Colon (tissue), 2 donors: ENCODE data around the gene C18orf63.

Source experiments
- FAIRE-seq: peaks from 2 replicates; lab custom pipeline; 2012; peaks lifted over from hg19 to GRCh38; lab: Jason Lieb, UNC
- donor health status: control.
- donor health status: control.

Gene C18orf63

DNA sequence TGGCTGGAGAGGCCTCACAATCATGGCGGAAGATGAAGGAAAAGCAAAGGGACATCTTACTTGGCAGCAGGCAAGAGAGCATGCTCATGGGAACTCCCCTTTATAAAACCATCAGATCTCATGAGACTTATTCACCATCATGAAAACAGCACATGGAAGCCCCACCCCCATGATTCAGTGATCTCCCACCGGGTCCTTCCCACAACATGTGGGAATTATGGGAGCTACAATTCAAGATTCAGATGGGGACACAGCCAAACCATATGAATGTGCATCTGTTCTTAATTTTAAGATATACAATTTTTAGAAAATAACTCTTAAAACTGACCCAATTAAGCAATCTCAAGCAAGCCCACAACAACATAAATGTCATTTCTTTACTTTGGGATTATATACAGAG, 12.6 kb downstream of the C18orf63 start:
- FAIRE-seq, result no peak

DNA sequence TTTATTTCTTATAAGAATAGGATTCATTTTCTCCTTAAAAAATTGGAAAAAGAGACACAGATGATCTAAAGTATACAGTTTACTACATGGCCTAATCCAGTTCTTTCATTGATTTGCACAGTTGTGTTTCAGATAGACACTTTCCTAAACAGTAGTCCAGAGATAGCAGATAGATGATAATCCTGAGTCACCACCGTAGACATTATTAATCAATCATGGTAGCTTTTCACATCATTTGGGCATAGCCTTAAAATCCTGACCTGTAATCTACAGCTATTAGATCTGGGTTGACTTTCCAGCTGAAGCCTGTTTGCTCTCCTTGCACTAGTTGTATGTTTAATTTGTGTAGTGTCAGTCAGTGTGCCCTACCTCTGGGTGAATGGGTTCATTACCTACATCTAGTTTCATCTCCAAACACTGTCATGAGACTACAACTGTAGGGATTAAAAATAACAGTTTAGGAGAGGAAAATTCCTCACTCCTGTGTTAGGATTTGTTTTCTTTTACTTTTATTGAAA, 14.1 kb downstream of the C18orf63 start:
- FAIRE-seq, result no peak

DNA sequence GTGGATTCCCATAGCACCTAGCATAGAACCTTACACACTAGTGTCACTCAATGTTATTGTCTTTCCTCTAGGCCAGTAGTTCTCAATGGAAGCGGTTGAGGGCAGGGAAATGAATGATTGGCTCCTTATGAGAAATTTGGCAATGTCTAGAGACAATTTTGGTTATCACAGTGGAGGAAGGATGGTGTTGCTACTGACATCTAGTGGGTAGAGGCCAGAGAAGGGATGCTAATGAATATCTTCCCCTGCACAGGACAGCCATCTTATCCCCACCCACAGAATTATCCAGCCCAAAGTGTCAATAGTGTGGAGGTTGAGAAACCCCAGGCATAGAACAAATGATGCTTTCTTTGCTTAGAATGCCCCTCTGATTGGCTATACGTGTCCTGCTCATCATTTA, 15.8 kb downstream of the C18orf63 start:
- no peak for FAIRE-seq

DNA sequence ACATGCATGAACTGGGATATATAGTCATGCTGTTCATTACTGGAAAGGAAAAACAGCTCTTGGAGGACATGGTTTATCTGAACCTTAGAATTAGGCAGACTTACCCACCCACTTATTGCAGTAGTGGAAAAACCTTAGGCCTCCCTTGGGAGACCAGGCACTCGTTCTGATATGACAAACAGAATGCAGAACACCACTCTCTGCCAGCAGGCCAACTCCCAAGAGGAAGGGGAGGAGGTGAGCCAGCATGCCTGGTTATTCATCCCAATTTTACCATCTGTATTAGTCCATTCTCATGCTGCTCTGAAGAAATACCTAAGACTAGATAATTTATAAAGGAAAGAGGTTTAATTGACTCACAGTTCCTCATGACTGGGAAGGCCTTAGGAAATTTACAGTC, 17.5 kb downstream of the C18orf63 start:
- no peak for FAIRE-seq

DNA sequence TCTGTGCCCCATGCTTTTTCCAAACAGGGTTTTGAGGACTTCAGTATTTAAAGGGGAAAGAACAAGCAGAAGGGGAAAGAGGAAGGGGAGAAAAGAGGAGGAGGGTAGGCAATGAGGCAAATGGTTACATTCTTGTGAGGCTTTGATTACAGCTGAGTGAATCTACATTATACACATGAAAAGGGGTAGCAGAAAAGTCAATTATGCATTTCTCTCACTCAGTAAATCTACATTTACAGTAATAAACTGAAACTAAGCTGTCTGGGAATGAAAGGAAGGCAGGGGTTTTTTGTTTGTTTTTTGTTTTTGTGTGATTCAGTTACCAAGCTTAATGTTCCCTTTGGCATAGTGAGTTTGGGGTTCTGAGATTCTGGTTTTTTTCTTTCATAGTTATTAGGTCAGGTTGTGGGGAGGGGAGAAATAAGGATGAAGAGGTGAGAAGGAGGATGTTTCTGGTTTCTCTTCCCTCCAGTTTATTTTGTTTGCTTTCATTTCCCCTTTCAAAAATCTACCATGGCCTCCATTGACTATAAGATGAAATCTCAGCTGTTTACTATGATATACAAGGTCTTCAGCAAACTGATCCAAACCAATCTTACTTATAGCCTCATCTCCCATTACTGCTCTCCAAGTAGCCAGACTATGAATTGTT, 18.7 kb downstream of the C18orf63 start:
- FAIRE-seq, result no peak

DNA sequence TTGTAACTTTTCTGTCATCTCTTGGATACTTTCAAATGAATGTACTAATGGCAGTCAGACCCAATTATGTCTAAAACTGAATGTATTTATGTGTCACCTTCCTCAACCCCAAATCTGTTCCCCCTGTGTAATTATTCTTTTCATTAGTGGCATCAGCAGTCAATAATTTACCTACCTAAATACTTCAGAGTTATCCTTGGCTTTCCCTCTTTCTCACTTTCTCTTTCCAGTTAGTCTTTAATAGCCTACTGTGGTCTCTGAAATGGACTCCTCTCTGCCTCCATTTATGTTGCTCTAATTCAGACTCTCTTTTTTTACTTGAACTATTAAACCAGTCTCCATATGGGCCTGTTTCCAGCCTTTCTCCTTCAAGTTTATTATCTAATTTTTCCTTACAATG, 21.0 kb downstream of the C18orf63 start:
- no peak for FAIRE-seq

DNA sequence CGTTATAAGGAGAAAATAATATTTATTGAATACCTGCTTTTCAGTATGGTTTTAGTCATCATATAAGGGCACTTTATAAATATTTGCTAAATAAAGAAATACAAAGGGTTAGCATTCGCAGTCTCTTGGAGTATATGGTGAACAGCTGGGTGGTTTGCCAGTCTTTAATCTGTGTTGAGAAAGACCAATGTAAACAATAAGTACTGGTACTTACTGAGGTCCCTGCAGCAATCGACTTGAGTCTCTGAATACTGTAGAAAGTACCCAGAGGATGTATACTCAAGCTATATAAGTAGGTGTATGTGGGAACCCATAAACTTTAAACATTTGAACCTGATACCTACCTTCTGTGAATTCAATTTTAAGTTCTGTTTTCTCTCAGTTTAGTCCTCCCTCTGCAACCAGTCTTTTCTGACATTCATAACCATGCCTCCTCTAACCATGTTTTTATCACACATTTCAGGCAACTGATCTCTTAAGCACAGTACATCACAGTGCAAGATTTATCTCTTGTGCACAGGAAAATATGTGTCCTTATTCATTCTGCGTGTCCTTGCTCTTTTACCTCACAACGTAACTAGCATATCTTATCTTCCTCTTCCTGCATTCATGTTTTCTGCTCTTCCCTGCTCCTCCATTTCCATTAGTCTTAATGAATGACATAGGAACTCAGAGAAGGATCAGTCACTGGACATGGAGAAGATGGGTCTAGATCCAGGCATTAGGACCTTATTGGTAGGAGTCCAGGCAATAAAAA, 21.7 kb downstream of the C18orf63 start:
- FAIRE-seq, result no peak

DNA sequence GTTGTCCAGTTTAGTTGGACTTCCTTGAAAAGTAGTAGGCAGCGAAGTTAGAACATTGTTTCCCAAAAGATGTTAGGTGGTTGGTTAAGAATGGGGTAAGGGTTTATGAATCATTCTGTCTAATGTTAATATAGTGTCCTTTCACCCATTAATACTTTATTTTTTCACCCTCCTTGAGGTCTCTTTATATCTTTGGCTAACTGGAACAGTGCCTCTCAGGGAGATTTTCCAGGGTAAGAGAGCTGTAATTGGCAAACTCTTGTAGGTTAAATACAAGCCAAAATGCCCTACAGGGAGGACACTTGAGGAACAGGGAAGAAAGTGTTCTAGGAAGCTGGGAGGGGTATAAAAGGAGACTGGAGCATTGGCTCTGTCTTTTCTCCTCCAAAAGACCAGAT, 22.3 kb downstream of the C18orf63 start:
- FAIRE-seq, result no peak

DNA sequence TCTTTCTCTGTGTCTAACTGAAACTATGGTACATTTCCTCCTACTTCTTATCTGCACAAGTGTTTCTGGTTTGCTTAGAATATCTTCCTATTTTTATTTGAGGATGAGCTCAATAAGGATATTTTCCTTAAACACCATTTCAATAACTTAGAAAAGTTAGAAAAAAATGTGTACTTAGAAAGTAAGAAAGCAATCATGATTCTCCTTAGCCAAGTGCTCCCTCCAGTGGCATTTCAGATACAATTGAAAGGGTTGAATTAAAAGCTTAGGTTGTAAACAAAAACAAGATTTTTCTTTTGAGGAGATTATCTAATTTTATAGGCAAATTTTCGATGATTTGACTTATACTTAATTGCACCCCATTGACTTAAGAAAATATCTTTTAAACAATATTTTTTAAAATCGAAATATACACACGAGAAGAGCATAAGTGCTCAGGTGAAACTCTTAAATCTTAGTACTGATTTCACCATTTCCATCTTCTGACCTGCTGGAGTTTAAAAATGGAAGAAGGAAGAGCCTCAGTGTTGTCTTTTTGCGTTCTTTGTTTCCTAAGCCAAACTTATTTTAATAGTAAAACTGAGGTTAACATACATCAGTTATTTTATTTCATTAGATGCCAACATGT, 26.9 kb downstream of the C18orf63 start:
- FAIRE-seq, result peak; percentile 58

DNA sequence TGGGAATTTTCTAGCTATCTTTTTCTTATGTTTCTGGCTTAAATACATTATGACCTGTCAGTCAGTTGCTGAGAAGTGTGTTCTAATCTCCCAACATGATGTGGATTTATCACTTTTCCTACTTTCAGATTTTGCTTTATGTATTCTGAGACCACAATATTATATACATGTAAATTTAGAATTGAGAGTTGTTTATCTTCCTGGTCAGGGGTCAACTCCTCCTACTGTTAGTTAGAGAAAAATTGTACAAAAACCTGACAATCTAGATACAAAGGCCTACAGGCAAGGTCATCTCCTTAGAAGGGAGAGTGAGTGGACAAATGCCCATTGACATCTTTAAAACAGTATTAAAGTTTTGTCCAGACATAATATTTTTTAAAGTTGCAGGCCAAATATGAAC, 30.6 kb downstream of the C18orf63 start:
- no peak for FAIRE-seq

DNA sequence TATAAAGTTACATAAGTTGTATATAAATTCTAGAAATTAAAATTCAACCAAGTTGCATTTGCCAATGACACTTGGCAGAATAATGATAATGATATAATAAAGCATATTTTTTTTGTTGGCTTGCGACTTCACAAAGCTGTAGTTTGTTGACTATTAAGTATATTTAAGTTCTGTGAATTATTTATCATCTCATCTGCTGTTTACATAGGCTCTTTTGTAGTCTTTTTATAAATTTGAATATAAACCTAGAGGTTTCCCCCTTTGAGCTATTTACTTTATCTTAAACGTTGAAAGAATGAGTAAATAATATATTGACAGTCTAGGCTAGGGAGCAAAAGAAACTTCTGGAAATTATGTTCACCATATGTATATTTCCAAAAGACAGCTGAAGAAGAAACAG, 32.9 kb downstream of the C18orf63 start:
- no peak for FAIRE-seq

DNA sequence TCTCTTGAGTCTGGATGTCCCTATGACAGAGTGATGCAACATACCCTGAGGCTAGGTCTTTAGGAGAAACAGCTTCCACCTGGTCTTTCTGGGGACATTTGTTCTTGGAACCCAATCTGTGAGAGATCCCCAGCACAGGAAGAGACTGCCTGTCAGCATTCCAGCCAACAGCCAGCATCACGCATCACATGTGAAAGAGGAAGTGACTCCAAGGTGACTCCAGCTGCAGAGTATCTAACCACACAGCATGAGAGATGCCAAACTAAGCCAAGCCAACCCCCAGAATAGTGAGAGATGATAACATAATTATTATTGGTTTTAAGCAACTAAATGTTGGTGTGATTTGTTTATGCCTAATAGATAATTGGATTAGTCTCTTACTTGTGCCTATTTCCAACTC, 35.7 kb downstream of the C18orf63 start:
- no peak for FAIRE-seq

DNA sequence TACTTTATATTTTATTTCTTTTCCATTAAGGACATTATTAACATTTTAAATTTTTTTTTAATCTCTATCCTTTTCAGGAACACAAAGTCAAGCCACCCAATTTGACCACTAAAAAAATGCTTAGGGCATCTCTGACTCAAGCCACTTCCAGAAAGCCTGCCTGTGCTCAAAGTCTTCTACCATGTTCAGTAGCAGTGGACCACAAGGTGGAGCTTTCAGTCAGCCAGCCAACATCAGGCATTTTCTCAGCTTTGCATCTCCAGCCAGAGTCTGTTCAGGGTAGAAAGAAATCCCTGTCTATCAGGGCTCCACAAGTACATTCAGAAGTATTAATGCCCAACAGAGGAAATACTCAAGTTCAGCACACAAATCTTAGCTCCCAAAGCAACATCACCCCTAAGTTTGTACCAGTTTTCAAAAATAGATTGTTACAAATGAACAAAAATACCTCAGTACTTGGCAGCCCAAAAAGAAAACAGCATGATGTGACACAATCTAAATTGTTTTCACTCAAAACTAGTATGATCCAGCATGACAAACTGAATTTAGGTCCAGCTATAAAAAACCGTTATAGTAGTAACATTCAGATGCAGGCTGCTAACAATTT, 37.6 kb downstream of the C18orf63 start:
- FAIRE-seq, result no peak

DNA sequence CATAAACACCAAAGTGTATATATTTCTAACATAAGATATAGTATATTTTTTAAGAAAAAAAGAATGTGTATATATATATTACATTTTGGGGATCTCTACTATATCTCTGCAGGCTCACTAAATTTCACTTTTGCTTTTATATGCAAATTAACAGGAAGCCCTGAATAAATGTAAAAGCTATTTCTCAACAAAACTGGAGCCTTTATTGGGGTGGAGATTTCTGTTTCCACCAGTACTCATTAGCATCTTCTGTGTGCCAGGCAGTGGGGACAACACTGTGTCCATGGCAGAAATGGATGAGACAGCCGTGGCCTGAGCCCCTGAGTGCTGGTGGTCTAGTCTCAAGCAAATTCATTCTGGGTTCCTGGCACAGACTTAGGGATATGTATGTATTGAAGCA, 41.3 kb downstream of the C18orf63 start:
- no peak for FAIRE-seq

DNA sequence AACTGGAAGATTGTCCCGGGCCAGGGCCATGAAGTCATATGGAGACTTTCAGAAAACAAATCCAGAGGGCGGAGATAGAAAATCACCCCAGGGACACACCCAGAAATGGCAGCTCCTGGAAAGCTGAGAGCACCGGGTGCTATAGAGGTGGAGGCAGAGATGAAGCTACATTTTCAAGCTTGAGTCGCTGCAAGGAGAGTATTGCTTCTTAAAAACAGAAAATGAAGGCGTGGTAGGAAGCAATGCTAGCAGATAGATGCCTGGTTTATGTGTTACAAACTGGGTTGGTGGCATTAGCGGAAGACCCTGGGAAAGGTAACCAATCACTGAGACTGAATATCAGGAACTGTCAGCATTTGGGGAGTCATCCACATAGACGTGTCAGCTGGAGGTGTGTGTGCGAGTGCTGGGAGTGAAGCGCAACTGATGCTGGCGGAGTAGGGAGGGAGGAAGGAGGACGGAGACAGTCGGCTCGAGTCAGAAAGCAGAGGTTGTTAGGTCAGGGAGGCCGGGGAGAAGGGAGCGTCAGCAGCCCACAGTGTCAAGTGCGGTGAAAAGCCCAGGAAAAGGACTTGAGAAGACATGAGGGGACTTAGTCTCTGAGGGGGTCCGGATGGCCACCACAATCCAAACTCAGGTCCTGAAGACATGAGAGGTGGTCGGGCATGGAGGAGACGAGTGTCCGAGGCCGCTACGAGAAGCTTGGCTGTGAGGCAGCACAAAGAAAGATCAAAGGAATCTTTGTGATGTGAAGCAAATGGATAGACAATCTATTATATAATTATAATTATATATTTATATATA, 45.4 kb downstream of the C18orf63 start:
- FAIRE-seq, result no peak

DNA sequence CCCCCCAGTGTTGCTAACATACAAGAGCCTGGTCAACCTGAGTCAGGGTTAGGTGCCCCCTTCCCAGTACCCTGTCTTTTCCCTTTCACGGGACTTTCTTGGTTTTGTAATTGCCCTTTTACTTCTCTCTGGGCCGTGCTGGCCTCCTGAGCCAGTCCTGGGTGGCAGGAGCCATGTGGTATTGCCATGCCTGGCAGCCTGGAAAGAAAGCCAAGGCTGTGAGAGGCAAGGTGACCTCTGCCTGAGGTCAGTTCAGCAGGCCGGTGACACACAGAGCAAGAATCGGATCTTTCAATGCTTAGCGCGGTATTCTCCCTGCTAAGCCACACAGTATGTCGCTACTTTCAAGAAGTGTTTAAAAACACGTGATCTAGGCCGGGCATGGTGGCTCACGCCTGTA, 52.3 kb downstream of the C18orf63 start:
- FAIRE-seq, result no peak

DNA sequence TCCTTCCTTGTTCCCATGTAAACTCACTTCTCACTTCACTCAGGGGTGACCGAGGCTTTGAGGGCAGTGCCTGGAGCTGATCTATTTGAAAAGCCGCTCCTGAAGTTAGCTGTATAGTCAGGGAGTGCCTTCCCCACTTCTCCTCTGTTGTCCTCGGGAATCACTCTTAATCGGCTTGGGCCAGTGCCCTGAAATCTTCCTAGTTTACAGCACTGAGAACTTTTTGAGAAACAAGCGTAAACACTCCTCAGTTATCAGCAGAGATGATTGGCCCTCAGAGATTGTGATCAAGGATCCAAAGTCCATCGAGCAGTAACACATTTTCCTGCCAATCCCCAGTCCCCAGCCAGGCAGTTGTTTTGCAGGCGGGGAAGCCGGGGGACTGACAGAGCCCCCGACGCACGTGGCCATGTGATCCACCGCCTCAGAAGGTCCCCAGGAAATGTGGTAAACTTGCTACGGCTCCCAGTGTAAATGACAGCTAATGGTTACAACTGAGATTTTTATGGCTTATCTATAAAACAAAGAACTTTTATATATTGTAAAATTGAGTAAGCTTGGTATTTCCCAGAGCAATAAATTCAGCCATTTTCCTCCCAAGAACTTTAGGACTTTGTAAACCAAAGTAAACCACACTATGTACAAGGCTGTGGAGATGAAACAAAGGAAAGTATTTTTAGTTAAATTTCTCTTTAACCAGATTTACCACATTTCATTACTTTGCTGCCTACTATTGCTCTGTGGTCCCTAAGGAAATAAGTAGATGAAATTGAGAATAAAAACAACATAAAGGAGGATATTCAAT, 53.5 kb downstream of the C18orf63 start:
- peak; percentile 96 for FAIRE-seq

DNA sequence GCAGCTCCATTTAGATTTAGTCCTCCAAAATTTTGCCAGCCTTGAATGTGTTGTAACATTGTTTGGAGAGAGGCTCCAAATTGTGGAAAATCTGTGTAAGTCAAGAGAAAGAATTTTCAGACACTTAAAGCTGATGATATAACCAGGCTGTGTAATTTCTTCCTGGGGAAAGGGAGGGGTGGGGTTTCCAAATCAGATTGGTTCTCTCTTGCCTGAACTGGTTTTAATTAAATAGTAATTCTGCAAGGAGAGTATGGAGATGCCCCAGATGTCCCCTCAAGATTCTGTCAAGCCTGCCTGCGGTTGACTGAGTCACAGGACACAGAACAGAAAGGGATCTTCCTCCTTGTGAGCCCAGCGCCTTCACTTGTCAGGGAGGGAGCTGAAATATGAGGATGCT, 54.5 kb downstream of the C18orf63 start:
- FAIRE-seq, result no peak

DNA sequence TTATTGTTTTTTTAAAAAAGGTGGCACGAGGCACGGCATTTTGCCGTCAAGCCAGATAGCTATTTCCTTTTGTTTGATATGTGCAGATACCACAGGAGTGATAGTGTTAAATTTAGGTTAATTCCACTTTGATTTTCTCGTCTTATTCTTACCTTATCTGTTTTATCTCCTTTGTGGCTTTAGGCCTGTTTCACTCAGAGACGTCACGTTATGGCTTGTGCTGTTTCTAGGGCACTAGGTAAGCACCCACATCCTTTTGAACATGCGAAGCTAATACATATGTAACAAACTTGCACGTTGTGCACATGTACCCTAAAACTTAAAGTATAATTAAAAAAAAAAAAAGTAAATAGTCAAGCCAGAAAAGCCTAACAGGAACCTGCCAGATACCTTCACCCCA, 57.8 kb downstream of the C18orf63 start:
- no peak for FAIRE-seq

DNA sequence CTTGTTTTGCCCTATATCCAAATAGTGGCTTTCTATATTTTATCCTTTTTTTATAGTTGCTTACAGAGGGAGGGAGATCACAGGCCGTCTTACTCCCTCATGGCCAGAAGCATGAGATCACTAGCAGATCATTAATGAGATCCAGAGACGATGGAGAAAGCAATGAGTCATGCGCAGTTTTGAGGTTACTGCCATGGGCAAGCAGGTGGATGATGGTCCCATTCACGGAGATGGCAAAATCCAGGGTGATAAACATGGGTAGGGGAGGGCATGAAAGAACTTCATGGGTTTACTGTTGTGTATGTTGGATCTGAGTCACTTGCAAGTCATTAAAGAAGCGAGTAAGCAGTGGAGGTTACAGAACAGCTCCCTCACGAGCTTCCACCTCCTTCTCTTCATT, 60.4 kb downstream of the C18orf63 start:
- no peak for FAIRE-seq

DNA sequence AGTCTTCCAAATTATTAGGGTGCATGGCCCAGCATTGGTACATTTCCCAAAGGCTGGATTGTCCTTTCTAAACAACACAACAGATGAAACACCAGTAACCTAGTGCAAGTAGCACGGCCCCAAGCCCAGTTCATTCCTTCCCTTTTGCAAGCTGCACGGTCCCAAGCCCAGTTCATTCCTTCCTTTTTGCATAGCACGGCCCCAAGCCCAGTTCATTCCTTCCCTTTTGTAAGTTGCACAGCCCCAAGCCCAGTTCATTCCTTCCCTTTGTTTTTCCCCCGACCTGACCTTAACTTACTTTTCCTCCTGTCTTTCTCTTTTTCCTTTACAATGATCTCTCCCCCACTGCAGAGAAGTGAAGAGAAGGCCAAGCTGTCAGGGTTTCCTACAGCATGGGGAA, 60.9 kb downstream of the C18orf63 start:
- no peak for FAIRE-seq
